Left kidney (tissue), 1 donor: ENCODE results near the gene TRIM65. TPM values are rescaled to one million over a fixed set of nuclear protein-coding genes. Genes with fewer than 3 reads are reported as not detected.

Source experiments
- polyA plus RNA-seq: library from polyadenylated mRNA; unstranded; fragments of 120-200 nt; gene quantifications from one replicate; pipeline ENCODE4 v1.2.1, GENCODE V29; 2013; ENCODE audit not compliant: insufficient read length

The TRIM65 gene
- polyA plus RNA-seq, 1 donor, result 14.1 TPM

Other genes starting within 250 kb of the TRIM65 start
- 45.4 TPM for gene RECQL5, start 229.8 kb downstream of the TRIM65 start, polyA plus RNA-seq
- 102 TPM for gene SAP30BP, start 229.6 kb downstream of the TRIM65 start, polyA plus RNA-seq
- 9.6 TPM for gene ITGB4, start 175.5 kb downstream of the TRIM65 start, polyA plus RNA-seq
- gene GALK1, start 131.8 kb downstream of the TRIM65 start, polyA plus RNA-seq, result 25.0 TPM
- 50.3 TPM for gene UNK, start 112.1 kb downstream of the TRIM65 start, polyA plus RNA-seq
- 5.4 TPM for gene UNC13D, start 52.5 kb downstream of the TRIM65 start, polyA plus RNA-seq
- gene WBP2, start 41.6 kb downstream of the TRIM65 start, polyA plus RNA-seq, result 75.9 TPM
- gene TRIM47, start 18.4 kb downstream of the TRIM65 start, polyA plus RNA-seq, result 4.7 TPM
- 74.8 TPM for gene MRPL38, start 7.9 kb upstream of the TRIM65 start, polyA plus RNA-seq
- 12.2 TPM for gene FBF1, start 44.1 kb upstream of the TRIM65 start, polyA plus RNA-seq
- gene ACOX1, start 82.2 kb upstream of the TRIM65 start, polyA plus RNA-seq, result 39.0 TPM
- 24.7 TPM for gene TEN1, start 82.3 kb upstream of the TRIM65 start, polyA plus RNA-seq
- gene CDK3, start 103.9 kb upstream of the TRIM65 start, polyA plus RNA-seq, result 19.0 TPM
- 19.8 TPM for gene EVPL, start 130.4 kb upstream of the TRIM65 start, polyA plus RNA-seq
- 105 TPM for gene SRP68, start 175.6 kb upstream of the TRIM65 start, polyA plus RNA-seq
- 0.17 TPM for gene GALR2, start 177.8 kb upstream of the TRIM65 start, polyA plus RNA-seq
- gene ZACN, start 182.2 kb upstream of the TRIM65 start, polyA plus RNA-seq, result 14.2 TPM
- 178 TPM for gene EXOC7, start 206.8 kb upstream of the TRIM65 start, polyA plus RNA-seq
- 15.5 TPM for gene FOXJ1, start 244.3 kb upstream of the TRIM65 start, polyA plus RNA-seq